Neutrophil (primary cell): ENCODE results near the gene KDM4B.

Source experiments
- H3K27ac ChIP-seq: fragments of 200-600 bp; sonication (generic); 2 replicates; pipeline ENCODE4 v1.5.1; 2016; ENCODE audit warnings: mild to moderate bottlenecking, moderate library complexity
- H3K27me3 ChIP-seq: fragments of 200-600 bp; sonication (generic); 2 replicates; pipeline ENCODE4 v1.6.0; 2016; ENCODE audit warnings: mild to moderate bottlenecking
- H3K36me3 ChIP-seq: fragments of 200-600 bp; sonication (generic); 2 replicates; pipeline ENCODE4 v1.5.1; 2017
- H3K4me1 ChIP-seq, 2 experiments: fragments of 200-600 bp in 1 of 2; sonication (generic) in 1 of 2; 1 replicate in 1 of 2; 2 replicates in 1 of 2; pipeline versions ENCODE4 v1.5.1 to v1.6.1; 2013 to 2016; ENCODE audit warnings: low read depth in 1 of 2, low read length in 1 of 2, mild to moderate bottlenecking in 1 of 2, moderate library complexity in 1 of 2; ENCODE audit not compliant: control insufficient read depth in 1 of 2, insufficient read depth in 1 of 2
- H3K4me3 ChIP-seq, 2 experiments: fragments of 200-600 bp in 1 of 2; sonication (generic) in 1 of 2; 1 replicate in 1 of 2; 2 replicates in 1 of 2; pipeline ENCODE4 v1.5.1; 2013 to 2016; ENCODE audit warnings: low read depth in 1 of 2, low read length in 1 of 2, mild to moderate bottlenecking in 1 of 2, moderate library complexity in 1 of 2
- H3K9me3 ChIP-seq: fragments of 200-600 bp; sonication (generic); 2 replicates; pipeline ENCODE4 v1.5.1; 2016
- TF ChIP-seq, protein P1 (sequence below): fragments of 200-600 bp; sonication (generic); IDR thresholded peaks from 2 replicates; pipeline ENCODE4 v1.5.1; 2016; ENCODE audit warnings: antibody characterized with exemption

KDM4B gene

GRCh38 chr19:5104871-5105351, 136.0 kb downstream of the KDM4B start:
- Histone ChIP-seq H3K9me3 (no peaks in the 10 kb centered on the region), H3K27me3 (no peaks in the 10 kb centered on the region), H3K4me1 (no peaks in the 10 kb centered on the region), H3K4me3 (no peak overlapping the region), H3K36me3 (peaks cover 85% of the 10 kb centered on the region), H3K27ac (no peak overlapping the region)
- TF ChIP-seq, protein P1, sequence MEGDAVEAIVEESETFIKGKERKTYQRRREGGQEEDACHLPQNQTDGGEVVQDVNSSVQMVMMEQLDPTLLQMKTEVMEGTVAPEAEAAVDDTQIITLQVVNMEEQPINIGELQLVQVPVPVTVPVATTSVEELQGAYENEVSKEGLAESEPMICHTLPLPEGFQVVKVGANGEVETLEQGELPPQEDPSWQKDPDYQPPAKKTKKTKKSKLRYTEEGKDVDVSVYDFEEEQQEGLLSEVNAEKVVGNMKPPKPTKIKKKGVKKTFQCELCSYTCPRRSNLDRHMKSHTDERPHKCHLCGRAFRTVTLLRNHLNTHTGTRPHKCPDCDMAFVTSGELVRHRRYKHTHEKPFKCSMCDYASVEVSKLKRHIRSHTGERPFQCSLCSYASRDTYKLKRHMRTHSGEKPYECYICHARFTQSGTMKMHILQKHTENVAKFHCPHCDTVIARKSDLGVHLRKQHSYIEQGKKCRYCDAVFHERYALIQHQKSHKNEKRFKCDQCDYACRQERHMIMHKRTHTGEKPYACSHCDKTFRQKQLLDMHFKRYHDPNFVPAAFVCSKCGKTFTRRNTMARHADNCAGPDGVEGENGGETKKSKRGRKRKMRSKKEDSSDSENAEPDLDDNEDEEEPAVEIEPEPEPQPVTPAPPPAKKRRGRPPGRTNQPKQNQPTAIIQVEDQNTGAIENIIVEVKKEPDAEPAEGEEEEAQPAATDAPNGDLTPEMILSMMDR, result no peak

DNA sequence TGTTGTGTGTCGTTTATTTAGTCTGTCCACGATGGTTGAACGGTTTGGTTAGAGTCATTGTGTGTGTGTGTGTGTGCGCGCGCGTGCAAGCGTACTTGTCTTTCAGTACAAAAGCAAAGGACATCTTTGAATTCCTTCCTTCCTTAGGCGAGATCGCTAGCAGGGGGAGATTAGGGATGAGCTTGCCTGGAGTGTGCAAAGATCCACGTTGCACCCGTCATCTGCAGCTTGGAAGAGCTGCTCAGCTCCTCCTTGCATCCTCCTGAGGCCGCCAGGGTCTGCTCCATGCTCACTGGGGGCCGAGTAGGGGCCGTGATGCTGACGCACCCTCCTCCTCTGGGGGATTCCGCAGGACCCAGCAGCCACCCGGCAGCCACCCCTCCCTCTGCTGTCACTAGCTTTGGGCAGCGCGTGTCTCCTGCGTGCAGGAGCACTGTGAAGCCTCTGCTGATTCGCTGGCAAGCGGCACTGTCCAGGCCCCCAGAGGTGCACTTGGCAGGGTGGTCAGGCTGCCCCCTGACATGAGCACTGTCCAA, 137.3 kb downstream of the KDM4B start:
- peaks cover 98% of the 10 kb centered on the region for H3K36me3 ChIP-seq
- TF ChIP-seq, protein P1, result no peak

DNA sequence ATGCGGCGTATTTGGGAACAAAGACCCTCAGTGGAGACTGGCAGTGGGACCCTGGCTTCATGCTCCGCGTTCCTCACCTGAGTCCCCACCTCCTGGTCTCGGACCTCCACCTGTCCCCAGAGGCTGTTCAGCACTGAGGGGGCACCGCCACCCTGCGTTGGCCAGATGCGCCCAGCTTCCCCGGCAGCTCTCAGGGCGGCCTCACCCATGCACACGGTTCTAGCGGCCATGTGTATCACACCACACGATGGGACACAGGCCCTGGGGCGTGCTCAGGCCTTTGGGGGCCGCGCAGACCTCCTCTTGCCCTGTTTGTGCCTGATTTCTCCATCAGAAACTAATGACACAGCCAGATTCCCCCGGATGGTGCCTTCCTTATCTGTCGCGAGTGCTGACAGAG, 138.1 kb downstream of the KDM4B start:
- Histone ChIP-seq H3K4me1 (no peaks in the 10 kb centered on the region), H3K27me3 (no peaks in the 10 kb centered on the region), H3K9me3 (no peaks in the 10 kb centered on the region), H3K4me3 (no peak overlapping the region), H3K36me3 (peaks cover 98% of the 10 kb centered on the region), H3K27ac (no peak overlapping the region)
- TF ChIP-seq, protein P1, result no peak

More for the DNA sequence above, 137.3 kb downstream of the KDM4B start:
- Histone ChIP-seq H3K4me1 (no peaks in the 10 kb centered on the region), H3K27me3 (no peaks in the 10 kb centered on the region), H3K9me3 (no peaks in the 10 kb centered on the region), H3K4me3 (no peak overlapping the region), H3K27ac (no peak overlapping the region)

DNA sequence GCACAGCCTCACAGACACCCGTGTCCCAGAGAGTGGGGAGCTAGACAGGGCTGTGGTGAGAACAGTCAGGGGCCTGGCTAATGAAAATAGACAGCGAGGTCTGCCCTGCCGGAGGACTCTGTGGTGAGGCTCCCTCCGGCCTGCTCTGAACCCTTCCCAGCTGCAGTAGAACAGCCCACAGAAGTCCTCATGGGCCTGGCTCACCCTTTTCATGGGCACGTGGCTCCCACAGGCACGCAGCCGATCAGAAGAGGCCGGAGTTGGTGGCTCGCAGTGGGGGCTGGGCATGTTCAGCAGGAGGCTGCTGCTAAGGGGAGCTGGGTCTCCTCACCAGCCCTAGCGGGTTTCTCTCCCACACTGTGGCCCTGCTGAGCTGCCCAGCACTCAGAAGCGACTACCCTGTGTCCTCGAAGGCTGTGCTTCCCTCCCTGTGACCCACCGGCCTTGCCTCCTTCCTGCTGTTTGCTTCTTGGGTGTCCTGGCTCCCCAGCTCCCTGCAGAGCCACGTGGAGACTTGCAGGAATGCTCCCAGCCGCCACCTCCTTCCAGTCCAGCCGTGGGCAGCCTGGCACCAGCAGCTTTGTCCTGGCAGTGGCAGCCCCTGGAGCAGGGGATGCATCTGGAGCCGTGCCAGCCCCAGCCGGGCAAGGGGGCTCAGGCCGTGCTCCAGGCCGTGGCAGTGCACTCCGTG, 138.7 kb downstream of the KDM4B start:
- no peaks in the 10 kb centered on the region for H3K4me1 ChIP-seq

GRCh38 chr19:5108123-5108596, 139.2 kb downstream of the KDM4B start:
- Histone ChIP-seq H3K36me3 (peaks cover 98% of the 10 kb centered on the region), H3K27me3 (no peaks in the 10 kb centered on the region), H3K27ac (no peak overlapping the region), H3K9me3 (no peaks in the 10 kb centered on the region), H3K4me1 (no peaks in the 10 kb centered on the region), H3K4me3 (no peak overlapping the region)
- TF ChIP-seq, protein P1, result no peak

More for the DNA sequence above, 138.7 kb downstream of the KDM4B start:
- no peaks in the 10 kb centered on the region for H3K9me3 ChIP-seq
- no peaks in the 10 kb centered on the region for H3K27me3 ChIP-seq
- TF ChIP-seq, protein P1, result no peak
- no peak overlapping the region for H3K27ac ChIP-seq
- peaks cover 98% of the 10 kb centered on the region for H3K36me3 ChIP-seq
- H3K4me3 ChIP-seq, result no peak overlapping the region
